Measurements from ENCODE around the gene SPATA31D1.
"Not testable (repeated sequence)": the region's sequence is repeated elsewhere in the genome, so short reads cannot be mapped to it uniquely, and the experiment has no call there.

Gene SPATA31D1

DNA sequence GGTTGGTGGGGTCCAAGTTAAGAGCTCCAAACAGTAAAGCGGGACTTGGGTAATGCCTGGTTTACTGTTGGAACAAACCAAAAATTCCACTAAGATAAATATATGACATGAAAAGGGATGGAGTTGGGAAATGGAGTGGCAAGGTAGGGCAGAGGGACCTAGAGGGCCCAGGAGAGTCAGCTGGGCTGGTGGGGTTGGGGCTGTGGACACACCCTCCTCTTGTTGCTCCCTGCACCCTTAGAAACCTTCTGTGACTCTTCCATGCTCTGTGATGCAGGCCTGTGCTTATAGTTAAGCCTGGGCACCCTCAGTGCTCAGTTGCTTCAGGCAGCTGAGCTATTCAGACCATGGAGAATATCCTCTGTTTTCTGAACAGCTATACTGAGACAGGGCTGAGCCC is at the start of gene SPATA31D1:
Gene SPATA31D1 (plus strand): TSS at position 301 of the 400 bp plus-strand sequence. CDS start 47 bp downstream, at position 348.
- DNase-seq, result not testable (repeated sequence)

- DNase-seq, result not testable (repeated sequence)
Observed at GRCh38 chr9:81943393-81943792, 45.2 kb upstream of the SPATA31D1 start, which contains the start of gene SPATA31D3. Gene SPATA31D3 (plus strand): TSS chr9:81943500. CDS start chr9:81943586, 86 bp downstream.

DNA sequence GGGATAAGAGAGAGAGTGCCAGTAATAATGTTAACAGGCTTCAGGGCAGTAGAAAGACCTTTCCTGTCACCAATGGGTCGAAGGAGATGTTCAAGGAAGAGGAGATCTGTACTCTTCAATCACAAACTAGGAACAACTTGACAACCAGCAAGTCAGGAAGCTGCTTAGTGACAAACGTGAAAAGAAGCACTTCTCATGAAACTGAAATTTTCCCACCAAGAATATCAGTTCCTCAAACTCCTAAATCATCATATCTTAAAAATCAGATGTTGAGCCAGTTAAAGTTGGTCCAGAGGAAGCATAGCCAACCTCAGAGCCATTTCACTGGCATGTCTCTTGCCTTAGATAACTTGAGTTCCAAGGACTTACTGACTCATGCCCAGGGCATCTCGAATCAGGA is 39.9 kb upstream of the SPATA31D1 start:
- not testable (repeated sequence) for DNase-seq

DNA sequence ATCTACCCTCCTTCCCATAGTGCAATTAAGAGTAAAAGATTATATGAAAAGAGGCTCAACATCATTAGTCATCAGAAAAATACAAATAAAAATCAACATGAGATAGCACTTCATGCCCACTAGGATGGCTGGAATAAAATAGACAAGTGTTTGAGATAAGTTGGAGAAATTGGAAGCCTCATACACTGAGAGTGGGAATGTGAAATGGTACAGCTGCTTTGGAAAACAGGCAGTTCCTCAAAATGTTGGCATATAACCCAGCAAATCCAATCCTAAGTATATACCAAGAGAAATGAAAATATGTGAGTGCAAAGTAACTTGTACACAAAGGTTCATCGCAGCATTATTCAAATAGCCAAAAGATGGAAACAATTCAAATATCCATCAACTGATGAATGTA is 35.5 kb upstream of the SPATA31D1 start:
- DNase-seq, result no peak

DNA sequence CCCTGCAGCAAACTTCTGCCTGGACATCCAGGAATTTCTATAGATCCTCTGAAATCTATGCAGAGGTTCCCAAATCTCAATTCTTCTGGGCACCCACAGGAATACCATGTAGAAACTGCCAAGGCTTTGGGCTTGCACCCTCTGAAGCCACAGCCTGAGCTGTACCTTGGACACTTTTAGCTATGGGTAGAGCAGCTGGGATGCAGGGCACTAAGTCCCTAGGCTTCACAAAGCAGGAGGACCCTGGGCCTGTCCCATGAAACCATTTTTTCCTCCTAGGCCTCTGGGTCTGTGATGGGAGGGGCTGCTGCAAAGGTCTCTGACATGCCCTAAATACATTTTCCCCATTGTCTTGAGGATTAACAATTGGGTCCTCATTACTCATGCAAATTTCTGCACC is 32.9 kb upstream of the SPATA31D1 start:
- no peak for DNase-seq

- DNase-seq, result no peak
Observed at GRCh38 chr9:81964218-81965171, 24.1 kb upstream of the SPATA31D1 start.

DNA sequence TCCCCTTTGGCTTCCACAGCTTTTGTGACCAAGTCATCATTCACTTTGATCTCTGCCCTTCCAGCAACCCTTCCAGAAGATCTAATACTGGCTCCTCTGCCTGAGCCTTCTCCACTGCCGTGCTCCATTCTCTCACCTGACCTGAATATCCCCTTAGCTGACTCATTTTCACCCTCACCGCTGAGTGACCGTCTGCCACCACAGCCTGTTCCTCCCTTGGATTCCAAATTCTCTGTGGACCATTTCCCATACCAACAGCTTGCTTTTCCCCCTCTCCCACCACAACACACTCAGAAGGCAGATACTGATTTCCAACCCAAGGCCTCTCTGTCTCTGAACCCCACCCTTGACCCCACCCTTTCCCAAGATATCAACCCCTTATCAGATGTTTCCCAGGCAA is 20.5 kb upstream of the SPATA31D1 start:
- DNase-seq, result no peak

DNA sequence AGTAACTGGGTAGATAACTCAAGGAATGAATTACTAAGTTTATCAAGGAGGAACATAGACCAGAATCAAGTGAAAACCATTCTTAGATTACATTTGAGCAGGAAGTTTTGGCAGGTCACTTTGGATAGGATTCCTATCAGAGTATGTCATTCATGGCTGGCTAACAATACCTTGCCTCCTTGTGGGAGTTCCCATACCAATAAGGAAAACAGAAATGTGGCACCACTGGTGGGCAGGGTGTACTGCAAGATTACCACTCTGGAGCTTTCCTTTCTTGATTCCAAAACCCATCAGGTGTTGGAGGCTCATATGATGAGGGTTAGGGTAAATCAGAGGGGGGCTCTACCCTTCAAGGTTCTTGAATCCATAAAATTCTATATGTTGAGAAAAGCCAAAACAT is 18.6 kb upstream of the SPATA31D1 start:
- DNase-seq, result no peak

- DNase-seq, result no peak
Observed at GRCh38 chr9:81971727-81972126, 16.8 kb upstream of the SPATA31D1 start.

GRCh38 chr9:81974764-81975163 is 13.8 kb upstream of the SPATA31D1 start:
- DNase-seq, result no peak

DNA sequence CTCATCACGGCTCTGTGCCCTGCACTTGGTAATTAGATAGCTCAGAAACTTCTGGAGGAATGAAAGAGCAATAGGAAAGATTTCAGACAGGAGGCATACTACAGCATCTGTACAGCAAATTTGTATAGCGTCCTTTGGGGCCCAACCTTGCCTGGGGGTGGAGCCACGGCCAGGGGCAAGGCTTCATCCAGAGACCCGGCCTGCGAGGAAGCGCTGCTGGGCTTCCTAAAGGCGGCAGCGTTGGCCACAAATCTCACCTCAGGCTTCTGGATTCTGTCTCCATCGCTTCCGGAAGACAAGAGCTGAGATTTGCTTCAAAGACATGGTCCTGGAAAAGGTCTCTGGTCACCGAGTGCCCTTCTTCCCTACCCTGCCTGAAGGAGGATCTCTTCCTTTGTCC is 12.2 kb upstream of the SPATA31D1 start:
- DNase-seq, result no peak

- no peak for DNase-seq
Observed at GRCh38 chr9:81979196-81979595, 9.4 kb upstream of the SPATA31D1 start.

DNA sequence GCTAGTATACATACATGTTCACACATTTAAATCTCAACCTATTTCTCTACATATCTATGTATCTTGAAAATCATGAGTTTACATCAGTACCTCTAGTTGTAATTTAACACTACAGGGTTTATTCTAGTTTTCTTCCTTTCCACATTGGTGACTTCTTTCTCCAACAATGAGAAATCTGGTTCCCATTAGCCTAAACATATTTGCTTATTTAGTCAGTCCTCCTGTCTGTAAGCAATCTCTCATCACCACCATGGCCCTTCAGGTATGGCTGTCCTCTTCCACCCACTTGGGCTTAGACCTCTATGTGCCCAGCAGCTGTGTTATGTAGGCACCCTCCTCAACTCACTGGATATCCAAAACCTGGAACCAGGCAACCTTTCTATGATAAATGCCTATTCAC is 8.0 kb upstream of the SPATA31D1 start:
- no peak for DNase-seq

DNA sequence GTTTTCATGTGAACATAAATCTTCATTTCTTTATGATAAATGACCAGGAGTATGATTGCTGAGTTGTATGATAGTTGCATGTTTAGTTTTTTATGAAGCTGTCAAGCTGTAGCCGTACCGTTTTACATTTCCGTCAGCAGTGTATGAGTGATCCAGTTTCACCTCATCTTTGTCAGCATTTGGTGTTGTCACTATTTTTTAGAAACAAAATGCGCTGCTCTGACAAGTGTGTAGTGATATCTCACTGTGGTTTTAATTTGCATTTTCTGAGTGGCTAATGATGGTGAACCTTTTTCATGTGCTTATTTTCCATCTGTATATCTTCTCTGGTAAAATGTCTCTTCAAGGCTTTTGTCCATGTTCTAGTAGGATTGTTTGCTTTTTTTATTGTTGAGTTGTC is 6.7 kb upstream of the SPATA31D1 start:
- DNase-seq, result no peak

DNA sequence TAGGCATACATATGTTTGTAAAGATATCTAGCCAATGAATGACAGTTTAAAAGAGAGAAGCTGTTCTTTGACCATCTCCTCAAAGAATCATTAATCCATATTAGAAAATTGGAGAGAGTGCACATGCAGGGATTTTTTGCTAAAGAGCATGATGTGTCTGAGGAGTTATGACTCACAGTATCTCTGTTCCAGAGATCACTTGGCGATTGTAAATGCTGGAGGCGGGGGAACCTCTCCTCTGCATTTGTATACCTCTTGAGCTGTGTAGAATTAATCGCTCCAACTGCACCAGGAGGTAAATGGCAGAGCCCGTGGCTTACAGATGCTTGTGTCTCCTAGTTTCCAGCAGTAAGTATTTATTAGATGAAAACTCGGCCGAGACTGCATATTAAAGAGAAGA is 3.6 kb upstream of the SPATA31D1 start:
- no peak for DNase-seq

DNA sequence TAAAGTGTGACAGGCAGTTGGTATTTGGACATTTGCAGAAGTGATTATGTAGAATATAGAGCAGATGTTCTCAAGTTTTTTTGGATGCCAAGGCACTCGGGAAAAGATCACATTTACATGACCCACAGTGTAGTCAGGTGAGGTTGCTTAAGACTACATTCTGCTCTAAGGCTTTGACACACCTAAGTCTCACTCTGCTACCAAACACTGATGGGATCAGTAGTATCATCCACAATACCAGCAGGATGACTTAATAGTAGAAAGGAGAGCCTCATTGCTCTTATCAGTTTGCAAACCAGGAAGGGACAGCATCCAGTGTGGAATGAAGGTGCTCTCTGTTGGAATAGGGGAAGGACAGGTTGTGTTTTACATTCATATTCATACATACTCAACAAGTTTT is 2.5 kb upstream of the SPATA31D1 start:
- DNase-seq, result no peak

DNA sequence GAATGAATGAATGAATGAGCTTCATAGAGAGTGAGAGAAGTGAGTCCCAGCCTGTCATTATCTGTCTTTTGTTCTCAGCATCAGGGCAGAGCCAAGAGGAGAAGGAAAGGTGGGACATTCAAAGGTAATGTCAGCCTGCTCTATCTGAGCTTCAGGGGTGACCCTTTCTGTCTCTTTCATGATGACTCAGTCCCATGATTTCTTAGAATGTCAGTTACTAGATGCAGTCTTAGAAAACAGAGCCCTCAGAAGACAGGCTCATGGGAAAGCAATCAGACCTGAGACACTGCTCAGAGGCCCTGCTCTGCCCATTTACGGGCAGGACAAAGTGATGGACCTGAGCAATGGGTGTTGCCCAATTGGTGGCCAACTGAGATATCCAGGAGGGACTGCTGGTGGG is 1.1 kb downstream of the SPATA31D1 start:
- DNase-seq, result no peak

GRCh38 chr9:81993656-81994055 is 5.1 kb downstream of the SPATA31D1 start:
- DNase-seq, result no peak

GRCh38 chr9:81999806-82000205 is 11.2 kb downstream of the SPATA31D1 start:
- DNase-seq, result no peak

GRCh38 chr9:82010711-82011110 is 22.1 kb downstream of the SPATA31D1 start:
- DNase-seq, result no peak

- no peak for DNase-seq
Observed at GRCh38 chr9:82011133-82011532, 22.6 kb downstream of the SPATA31D1 start.

DNA sequence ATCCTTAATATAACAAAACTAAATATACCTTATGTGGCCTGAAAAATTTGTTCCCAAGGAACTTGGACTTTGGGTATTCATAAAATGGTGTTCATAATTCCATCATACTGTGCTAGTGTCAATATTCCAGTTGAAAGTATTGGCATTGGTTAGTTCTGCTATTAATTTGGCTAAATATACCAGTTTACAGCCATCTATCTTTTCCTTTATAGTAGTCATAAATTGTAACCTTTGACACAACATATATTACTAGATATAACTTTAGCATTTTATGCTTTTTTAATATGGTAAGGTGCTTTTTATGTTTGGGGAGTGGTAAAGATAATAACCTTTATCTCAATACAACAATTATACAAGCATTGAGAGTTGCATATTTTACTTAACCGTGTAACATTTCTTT is 23.7 kb downstream of the SPATA31D1 start:
- no peak for DNase-seq

DNA sequence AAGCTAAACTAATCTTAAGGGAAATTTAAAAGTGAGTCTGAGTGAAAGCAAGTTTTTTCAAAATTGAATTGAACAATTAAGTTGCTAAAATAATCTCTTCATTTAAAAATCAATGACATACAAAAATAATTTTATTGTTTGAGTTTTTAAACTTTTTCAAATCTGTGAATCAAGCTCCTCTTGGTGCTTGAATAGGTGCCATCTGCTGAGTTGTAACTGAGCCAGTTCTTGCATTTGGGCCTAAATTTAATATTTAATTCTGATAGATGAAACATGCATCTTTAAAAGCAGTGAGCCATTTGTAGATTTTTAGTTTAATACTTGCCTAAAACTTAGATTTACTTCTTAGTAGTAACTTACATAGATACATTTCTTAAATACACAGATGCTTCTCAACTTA is 31.8 kb downstream of the SPATA31D1 start:
- DNase-seq, result no peak

DNA sequence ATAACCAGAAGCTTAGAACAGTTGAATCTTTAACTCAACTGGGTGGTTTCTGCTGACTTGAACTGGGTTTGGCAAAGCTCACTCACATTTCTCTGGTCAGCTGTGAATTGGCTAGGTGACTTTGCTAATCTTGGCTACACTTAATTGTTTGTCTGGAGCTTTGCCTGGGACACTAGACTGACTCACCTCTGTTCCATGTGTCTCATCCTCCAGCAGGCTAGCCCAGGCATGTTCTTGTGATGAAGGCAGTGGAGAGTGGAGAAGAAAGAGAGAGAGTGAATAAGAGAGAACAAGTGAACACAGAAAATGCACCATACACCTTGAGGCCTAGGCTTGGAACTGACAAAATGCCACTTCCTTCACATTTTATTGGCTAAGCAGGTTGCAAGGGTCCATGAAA is 32.6 kb downstream of the SPATA31D1 start:
- no peak for DNase-seq

GRCh38 chr9:82022121-82022520 is 33.5 kb downstream of the SPATA31D1 start:
- DNase-seq, result no peak
